ENCODE data around the gene RAPGEF4. TPM values are rescaled to one million over a fixed set of nuclear protein-coding genes. Genes with fewer than 3 reads are reported as not detected.

Gene RAPGEF4
- total RNA-seq, 1 donor from 2014 or later: 16.6 TPM

DNA sequence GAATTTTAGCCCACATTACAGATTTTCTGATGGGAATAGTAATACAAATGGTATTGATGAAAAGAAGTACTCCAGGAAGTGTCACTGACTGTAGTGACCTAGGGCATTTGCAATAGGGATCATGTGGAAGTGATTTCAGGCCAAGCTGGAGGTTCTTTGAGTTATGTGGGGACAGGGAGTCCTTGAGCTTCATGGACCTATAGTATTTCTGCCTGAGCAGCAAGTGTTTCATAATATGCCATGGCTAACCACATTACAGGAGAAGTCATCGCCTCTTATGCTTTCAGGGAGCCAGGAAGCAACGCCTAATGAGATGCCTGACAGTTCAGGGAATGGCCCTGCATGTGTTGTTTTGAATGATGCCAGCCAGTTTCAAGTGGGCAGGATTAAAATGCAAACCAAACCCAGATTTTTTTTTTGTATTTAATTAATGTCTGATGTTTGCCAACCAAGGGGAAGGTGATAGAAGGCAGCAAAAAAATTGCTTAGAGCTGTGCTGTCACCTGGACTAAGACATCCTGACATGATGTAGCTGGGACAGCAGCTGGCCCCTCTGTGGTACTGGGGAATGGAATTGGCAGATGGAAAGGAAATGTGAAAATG is 109.5 kb downstream of the RAPGEF4 start:
- intact Hi-C loops (cut with micrococcal nuclease): no loop called here
- ATAC-seq: no peak
- DNase-seq: no peak

DNA sequence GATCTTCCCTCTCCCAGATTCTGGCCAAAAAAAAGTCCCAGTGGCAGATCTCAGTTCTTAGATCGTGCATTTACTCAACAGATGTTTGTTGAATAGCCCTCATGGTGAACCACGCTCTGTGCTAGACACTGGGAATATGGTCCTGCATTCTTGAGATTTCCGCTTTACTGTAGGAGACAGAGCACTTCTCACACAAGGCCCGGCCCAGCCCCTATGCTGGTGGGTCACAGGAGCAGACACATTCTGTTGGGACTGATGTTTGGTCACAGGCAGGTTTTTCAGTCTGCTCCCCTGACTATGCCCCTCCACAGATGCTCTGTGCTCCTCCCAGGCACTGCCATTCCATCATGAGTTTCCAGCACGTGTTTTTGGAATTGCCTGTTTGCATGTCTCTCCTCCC is 110.9 kb downstream of the RAPGEF4 start:
- ATAC-seq (no peak), DNase-seq (no peak)
- intact Hi-C loops (cut with micrococcal nuclease): no loop called here

DNA sequence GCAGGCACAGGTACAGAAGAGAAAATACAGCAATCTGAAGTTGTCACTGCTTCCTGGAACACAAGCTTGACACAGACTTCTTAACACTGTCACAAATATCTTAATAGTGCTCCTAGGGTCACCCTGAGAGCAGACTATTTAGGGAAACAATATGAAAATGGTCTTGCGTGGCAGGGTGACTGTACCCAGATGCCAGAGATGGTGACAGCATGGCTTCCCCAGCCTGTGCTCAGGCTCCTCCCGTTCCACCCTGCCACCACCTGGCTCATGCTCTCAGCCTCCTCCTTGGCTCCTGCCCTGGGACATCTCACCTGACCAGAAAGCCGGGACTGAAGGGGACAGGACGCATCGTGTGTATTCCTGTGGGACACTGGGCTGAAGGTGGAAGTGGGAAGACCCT is 111.5 kb downstream of the RAPGEF4 start:
- intact Hi-C loops (cut with micrococcal nuclease): no loop called here
- DNase-seq (no peak), ATAC-seq (peak; percentile 29)

DNA sequence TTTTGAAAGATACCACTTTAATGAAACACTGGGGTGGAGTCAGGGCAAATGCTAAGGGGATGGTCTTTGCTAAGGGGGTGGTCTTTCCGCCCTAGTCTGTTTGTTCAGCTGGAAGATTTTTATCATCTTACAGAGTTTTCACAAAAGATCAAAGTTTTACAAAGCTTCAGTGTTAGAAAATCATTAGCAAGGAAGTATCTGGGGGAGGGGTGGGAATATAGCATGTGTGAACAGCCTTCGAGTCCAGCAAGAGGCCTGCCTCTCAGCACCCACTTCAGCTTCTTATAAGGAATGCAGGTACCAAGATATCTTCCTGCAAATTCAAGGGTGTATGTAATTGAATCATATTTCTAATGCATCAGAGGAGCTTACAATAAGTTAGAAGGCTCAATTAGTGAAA is 112.9 kb downstream of the RAPGEF4 start:
- DNase-seq (no peak), ATAC-seq (no peak)
- intact Hi-C loops (cut with micrococcal nuclease): no loop called here

DNA sequence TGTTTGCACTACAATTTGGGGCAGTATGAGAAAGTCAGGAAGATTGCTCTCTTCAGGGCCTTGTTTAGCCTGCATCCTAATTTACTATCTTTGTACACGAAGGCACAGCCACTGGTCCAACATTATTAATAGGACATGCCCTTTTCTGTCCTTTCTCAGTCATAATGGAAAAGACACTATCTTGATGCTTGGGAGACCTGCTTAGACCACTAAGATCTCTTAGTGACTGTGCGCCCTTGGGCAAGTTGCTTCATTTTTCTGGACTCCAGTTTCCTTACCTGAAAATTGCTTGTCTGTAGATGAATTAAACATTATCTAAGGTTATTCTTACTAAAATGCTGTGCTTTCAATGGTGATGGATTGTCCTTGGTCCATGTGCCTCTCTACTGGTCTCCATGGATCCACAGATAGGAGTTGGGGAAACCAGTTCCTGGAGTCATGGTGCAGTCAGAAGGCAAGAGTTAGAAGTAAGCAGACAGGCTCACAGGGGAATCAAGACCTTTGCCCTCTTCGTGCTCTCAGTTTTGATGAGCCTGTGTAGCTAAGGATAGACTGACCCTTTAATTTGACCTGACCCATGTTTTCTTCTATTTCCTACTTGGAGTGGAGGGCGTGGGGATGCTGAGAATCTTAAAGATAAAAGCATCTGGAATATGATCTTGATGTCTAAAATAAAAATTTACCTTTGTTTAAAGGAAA is 114.0 kb downstream of the RAPGEF4 start:
- intact Hi-C loops (cut with micrococcal nuclease): no loop called here
- no peak for DNase-seq
- peak; percentile 58 for ATAC-seq

DNA sequence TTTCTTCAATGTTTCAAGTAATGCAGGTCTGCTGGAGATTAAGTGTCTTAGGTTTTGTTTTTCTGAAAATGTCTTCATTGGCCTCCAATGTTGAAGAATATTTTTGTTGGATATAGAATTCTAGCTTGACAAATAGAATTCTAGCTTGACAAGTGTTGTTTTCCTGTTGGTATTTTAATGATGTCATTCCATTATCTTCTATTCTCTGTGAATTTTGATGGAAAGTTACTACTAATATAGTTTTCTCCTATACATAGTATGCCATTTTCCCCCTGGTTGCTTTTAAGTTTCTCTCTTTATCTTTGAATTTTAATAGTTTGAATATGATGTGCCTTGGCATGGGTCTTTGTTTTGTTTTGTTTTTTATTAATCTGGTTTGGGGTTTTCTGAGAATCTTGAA is 119.9 kb downstream of the RAPGEF4 start:
- ATAC-seq: no peak
- intact Hi-C loops (cut with micrococcal nuclease): no loop called here
- DNase-seq: no peak

DNA sequence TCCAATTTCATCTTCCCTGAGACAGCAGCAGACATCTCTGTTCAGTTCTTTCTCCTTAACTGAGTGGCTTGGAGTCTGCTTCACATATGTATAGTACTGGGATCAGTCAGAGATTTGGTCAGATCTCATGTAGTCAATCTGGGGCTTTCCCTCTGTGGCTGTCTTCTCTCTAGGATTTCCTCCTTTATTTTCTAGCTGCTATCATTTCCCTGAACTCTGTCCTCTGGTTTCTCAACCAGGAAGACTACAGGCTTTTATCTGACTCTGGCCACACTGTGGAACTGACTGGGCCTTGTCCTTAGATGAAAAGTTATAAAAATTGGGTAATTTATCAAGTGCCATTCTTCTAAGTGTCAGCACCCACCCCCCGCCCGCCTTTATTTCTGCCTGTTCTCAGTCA is 121.0 kb downstream of the RAPGEF4 start:
- ATAC-seq: no peak
- DNase-seq: no peak
- intact Hi-C loops (cut with micrococcal nuclease): no loop called here

DNA sequence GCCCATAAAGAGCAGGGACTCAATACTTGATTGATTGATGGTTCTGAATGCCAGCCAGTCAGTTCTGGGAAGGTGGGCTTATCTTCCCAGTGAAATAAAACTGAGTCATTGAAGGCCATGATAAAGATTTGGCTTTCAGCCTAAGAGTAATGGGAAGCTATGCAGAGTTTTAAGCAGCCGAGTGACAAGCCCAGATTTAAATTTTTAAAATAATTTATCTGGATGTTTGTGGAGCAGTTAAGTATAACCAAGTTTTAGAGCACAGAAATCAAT is 122.8 kb downstream of the RAPGEF4 start:
- intact Hi-C loops (cut with micrococcal nuclease): no loop called here
- no peak for DNase-seq
- ATAC-seq: no peak

DNA sequence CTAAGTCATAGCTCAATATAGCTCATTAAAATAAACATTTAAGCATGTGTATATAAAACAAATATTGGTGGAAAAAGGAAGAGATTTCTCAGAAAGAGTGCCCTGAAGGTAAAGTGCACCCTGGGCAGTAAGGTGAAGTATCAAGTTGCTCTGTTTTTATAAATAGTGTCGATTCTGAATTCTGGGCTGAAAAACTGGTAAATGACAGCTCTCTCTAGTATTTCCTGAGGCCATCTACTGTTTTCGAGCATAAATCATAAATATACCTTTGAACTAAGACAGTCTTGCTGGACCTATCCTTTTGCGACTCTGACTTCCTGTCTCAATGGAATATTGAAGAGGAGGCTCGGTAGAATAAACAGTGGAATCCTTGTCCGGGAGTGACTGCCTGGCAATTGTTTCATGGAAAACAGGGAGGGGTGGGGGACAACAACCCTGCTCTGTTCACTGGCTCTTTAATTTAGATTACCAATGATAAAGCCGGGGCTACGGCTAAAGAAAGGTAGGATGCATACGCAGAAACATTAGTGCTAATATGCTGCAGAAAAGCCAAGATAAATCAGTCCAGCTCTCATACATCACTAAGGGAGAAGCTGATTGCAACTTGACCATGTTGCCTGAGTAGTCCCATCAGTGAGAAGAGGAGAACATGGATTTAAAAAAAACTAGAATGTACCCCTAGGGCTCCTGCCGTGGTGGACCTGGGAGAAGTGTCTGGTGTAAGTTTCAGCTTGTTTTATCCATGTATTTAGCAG is 124.1 kb downstream of the RAPGEF4 start:
- intact Hi-C loops (cut with micrococcal nuclease): no loop called here
- DNase-seq (no peak), ATAC-seq (no peak)

DNA sequence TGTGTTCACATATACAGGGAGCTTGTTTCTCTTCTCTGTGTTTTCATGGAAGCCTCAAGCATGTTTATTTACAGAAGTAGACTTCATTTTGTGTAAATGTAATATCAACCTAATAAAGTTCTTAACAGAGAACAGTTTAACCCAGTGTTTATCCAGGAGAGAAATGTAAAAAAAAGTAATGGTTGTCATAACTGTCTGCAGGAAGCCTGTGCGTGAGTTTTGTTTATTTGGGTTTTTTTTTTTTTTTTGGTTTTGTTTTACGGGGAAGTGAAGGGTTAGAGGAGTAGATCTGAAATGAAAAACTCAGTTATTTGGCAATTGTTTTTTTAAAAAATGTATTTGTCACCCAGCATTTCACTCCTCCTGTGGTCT is 124.7 kb downstream of the RAPGEF4 start:
- intact Hi-C loops (cut with micrococcal nuclease): no loop called here
- no peak for ATAC-seq
- DNase-seq: no peak

DNA sequence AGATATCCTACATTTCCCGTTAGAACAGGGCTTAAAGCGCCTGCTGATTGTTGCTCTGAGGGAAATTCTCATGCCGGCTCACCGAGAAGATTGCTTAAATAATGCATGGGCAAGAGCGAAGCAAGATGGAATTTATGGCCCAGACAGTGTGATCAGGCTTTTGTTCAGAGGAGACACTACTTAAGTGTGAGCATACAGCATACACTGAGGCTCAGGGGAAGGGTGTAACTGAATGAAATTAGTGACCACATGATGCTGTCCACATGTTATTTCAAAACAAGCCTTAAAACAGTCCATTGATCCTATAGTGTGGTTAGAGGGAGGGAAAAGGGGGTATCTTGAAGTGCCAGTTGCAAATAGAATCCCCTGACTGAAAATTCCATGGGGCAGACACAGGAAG is 125.5 kb downstream of the RAPGEF4 start:
- DNase-seq (no peak), ATAC-seq (peak; percentile 24)
- intact Hi-C loops (cut with micrococcal nuclease): no loop called here

DNA sequence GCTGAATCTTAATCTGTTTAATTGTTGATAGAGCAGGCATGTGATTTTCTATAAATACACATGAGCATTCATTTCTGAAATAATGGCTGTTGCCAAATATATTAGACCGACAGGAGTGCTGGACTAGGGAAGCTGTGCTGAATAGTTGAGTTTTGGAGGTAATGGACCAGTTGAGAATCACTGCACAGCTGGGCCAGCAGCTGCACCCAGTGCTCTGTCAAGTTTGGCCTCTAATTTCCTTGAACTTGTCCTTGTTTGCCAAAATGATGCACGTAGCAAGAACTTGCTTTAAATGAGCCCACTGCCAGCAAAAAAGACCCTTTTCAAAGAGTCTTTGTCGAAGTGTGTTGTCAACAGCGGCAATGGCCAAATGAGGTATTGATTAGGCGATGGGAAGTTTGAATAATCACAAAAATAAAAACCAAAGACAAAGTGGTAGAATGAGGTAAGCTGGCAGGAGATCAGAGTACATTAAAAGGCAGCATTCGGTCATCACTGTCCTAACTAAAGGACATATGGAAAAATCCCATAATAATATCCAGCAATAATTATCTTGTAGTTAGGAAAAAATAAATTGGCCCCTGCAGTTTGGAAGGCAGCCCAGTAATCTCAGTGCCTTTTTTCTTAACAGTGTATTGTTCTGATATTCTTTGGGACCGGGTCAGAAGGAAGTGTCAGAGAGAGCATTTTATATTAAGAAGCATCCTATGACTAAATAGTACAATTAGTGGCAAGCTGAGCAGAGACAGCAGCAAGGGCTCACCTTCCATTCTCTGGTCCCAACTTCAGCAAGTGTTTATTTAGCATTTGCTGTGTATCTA is 126.2 kb downstream of the RAPGEF4 start:
- peak; percentile 56 for ATAC-seq

DNA sequence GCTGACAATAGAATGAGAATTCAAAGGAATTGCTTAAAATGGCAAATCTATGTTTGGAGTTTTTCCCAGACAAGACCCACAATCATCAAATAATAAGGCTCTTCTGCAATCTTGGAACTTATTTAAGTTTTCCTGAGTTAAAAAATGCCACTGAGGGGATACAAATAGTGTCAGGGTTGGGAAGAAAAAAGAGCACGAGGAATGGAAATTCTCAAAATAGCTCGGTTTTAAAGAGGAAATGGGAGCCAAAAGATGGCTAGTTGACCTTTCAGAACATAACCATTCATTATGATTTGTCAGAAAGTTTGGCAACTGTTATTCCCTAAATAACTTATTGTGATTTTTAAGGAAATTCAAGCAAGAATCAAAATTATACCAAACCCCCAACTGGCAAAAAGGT is 127.7 kb downstream of the RAPGEF4 start:
- DNase-seq (no peak), ATAC-seq (no peak)
- intact Hi-C loops (cut with micrococcal nuclease): loop anchor here (2.0 kb wide), 1 partner anchor 69 kb away; no protein-coding TSS in a partner anchor

More for the DNA sequence above, 126.2 kb downstream of the RAPGEF4 start:
- intact Hi-C loops (cut with micrococcal nuclease): loop anchor here (2.0 kb wide), 1 partner anchor 71 kb away; no protein-coding TSS in a partner anchor
- no peak for DNase-seq

DNA sequence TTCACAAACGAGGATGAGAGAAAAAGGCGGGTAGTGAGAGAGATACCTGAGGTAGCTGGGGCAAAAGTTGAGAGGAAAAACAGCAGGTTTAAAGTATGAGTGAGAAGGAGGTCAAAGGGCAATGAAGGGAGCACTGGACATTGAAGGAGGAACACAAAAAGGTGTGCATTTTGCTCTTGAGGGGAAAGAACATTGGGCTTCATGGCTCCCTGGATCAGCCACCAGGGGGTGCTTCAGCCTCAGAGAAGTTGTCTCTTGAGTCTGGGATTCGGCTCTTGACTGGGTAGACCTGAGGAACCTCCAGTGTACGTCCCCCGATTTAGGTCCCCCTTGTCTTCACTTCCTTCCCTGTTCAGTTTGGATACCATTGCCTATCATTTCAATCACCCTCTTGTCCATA is 128.5 kb downstream of the RAPGEF4 start:
- ATAC-seq (peak; percentile 75), DNase-seq (peak; percentile 64)
- intact Hi-C loops (cut with micrococcal nuclease): no loop called here

DNA sequence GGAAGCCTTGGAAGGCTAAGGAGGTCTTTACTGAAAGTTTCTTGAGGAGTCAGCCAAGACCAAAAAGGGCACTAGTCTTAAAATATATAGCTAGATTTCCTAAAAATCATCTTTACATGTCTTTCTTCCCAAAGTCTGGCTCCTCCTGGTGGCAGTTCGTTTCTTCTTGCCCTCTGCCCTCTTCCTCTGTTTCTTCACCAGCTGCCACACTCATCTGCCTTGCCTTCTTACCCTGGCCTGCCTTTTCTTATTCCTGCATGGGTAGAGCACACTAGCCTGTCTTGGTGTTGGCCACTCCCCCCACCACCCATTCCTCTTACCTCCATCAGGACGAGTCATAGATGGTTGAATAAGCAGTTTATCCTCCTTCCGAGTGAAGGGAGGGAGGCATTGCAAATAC is 129.8 kb downstream of the RAPGEF4 start:
- DNase-seq (no peak), ATAC-seq (no peak)
- intact Hi-C loops (cut with micrococcal nuclease): no loop called here

DNA sequence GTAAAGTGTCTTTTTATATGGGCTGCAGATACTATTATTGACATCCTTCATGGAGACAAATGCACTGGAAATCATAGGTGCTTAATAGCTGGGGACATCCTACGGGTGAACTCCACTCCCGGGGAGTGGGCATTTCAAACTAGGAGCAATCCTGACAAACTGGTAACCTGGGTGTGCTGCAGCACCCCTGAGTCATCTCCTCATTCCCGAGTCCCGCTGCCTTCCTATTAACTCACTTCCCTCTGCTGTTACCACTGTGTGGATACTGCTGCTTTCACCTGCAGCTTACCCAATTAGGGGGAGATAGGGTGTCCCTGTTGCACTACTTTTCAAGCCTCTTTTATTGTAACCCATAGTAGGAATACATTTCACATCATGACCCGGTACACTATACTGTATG is 134.2 kb downstream of the RAPGEF4 start:
- DNase-seq: no peak
- no peak for ATAC-seq
- intact Hi-C loops (cut with micrococcal nuclease): no loop called here

DNA sequence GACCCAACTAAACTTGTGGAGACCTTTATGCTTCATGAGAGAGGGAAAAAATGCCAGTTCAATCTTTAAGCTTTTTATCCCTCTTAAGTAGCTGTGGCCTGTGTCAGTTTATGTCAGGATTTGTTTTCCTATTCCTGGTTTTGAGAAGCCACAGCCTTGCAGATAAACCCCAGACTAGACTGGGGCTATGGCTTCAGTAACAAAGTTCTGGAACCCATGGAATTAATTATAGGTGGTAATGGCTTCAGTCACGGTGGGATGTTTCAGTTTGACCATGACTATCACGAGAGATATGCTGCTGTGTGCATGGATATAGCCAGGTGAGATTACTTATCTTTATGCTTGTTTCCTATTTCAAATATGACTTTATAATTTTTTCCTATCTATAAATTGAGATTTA is 134.8 kb downstream of the RAPGEF4 start:
- intact Hi-C loops (cut with micrococcal nuclease): no loop called here
- DNase-seq (no peak), ATAC-seq (no peak)

DNA sequence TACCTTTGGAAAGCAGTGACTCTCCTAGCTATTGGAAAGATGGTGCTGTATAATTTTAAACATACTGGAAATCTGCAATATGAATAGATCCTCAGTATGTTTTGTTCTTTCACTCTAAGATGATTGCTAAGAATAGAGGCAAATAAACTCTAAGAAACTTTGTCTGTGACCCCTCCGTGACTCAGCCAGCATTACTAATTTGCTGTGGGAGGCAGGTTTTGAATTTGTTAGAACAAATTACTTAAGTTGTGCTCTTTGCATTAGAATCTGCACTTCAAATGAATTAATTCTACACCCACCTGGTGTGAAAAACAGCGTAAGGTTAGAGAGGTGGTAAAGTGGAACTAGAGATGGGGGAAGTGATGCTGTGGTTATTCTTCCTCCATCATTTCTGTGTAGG is 142.2 kb downstream of the RAPGEF4 start:
- DNase-seq (no peak), ATAC-seq (no peak)
- intact Hi-C loops (cut with micrococcal nuclease): no loop called here

DNA sequence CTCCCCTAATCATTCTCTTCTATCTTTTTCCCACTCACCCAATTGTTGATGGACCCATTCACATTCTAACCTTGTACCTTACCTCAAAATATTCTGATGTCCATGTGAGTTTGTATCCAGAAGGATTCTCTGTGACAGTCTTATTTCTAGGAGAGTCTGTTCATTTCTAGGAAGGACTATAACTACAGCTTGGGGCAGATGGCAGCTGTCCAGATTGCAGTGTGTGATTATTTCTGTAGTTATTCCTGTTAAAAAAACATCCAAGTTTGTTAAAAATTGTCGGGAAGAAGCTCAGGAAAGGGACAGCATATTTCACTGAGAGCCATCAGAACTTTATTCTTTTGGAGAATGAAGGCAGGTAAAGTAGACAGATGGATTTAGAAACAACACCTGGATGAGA is 142.6 kb downstream of the RAPGEF4 start:
- intact Hi-C loops (cut with micrococcal nuclease): no loop called here

DNA sequence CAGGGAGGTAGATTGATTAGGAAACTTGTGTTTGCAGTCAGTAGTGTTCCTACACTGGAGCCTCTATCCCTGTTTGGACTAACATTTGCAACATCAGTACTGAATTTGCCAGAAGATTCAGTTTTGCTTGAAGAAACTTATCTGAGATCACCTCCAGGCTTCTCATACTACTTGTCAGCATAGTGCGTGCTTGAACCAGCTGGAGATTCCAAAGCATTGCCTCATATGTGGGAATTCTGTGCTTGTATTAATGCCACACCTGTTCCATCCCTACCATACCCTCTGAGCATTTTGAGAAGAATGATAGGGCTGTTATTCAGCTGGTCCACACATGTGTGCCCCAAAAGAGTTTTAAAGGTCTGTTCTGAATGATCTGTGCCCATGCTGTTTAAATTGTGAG is 148.7 kb downstream of the RAPGEF4 start:
- intact Hi-C loops (cut with micrococcal nuclease): no loop called here
- DNase-seq (no peak), ATAC-seq (no peak)

More for the DNA sequence above, 142.6 kb downstream of the RAPGEF4 start:
- no peak for ATAC-seq
- DNase-seq: no peak
